SU-DHL-6 (cell line): ENCODE results near the gene TMPRSS9.

ENCODE experiments used
- H2AFZ ChIP-seq: fragments of 200-600 bp; sonication (generic); 2 replicates; pipeline ENCODE4 v1.6.1; 2014; ENCODE audit warnings: low read depth, mild to moderate bottlenecking, moderate library complexity, mixed read lengths, antibody characterized with exemption, low read length; ENCODE audit not compliant: severe bottlenecking
- H3F3A ChIP-seq: fragments of 200-600 bp; shearing (Covaris generic); 2 replicates; pipeline ENCODE4 v1.6.0; 2016; ENCODE audit warnings: antibody characterized with exemption, mild to moderate bottlenecking; ENCODE audit not compliant: insufficient read depth
- H3K27ac ChIP-seq: fragments of 200-600 bp; sonication (generic); 2 replicates; pipeline ENCODE4 v1.5.1; 2016; ENCODE audit warnings: low read depth, mild to moderate bottlenecking, low read length, moderate library complexity, mixed read lengths
- H3K27me3 ChIP-seq: fragments of 200-600 bp; sonication (generic), shearing (Covaris generic); 2 replicates; pipeline ENCODE4 v1.6.0; 2014; ENCODE audit warnings: mild to moderate bottlenecking, low read length
- H3K36me3 ChIP-seq: fragments of 200-600 bp; sonication (generic); 2 replicates; pipeline ENCODE4 v1.6.1; 2014; ENCODE audit warnings: mild to moderate bottlenecking, low read length, mixed read lengths
- H3K4me2 ChIP-seq: fragments of 300-600, 200-600 bp; shearing (Covaris generic), sonication (generic); 2 replicates; pipeline ENCODE4 v1.6.0; 2014; ENCODE audit warnings: low read length, low read depth, mild to moderate bottlenecking; ENCODE audit not compliant: poor library complexity, severe bottlenecking
- H3K4me3 ChIP-seq: fragments of 200-600 bp; sonication (generic); 2 replicates; pipeline ENCODE4 v1.5.1; 2014; ENCODE audit warnings: antibody characterized with exemption, low read length, mild to moderate bottlenecking, mixed read lengths; ENCODE audit not compliant: insufficient read depth, poor library complexity, severe bottlenecking
- H3K79me2 ChIP-seq: fragments of 200-600 bp; sonication (generic); 2 replicates; pipeline ENCODE4 v1.6.1; 2014; ENCODE audit warnings: mild to moderate bottlenecking, low read length, moderate library complexity; ENCODE audit not compliant: insufficient read depth
- H3K9ac ChIP-seq: fragments of 200-600 bp; sonication (generic); 2 replicates; pipeline ENCODE4 v1.7.0; 2014; ENCODE audit warnings: mild to moderate bottlenecking, low read length
- H3K9me2 ChIP-seq: fragments of 200-600 bp; sonication (generic); replicated peaks from 2 replicates; pipeline ENCODE4 v1.6.1; 2014; ENCODE audit warnings: low read length; ENCODE audit not compliant: insufficient read depth
- H3K9me3 ChIP-seq: fragments of 200-600 bp; sonication (generic); 2 replicates; pipeline ENCODE4 v1.6.1; 2014; ENCODE audit warnings: low read length, mixed read lengths; ENCODE audit not compliant: insufficient read depth
- H4K20me1 ChIP-seq: fragments of 200-600 bp; sonication (generic); 2 replicates; pipeline ENCODE4 v1.6.1; 2014; ENCODE audit warnings: low read depth, mild to moderate bottlenecking, antibody characterized with exemption, low read length, moderate library complexity, mixed read lengths
- CTCF ChIP-seq: fragments of 200-600 bp; sonication (generic); IDR thresholded peaks from one replicate; pipeline ENCODE4 v1.5.1; 2017; ENCODE audit warnings: antibody characterized with exemption, mild to moderate bottlenecking, low read length, moderate library complexity; ENCODE audit not compliant: insufficient read depth, poor library complexity, severe bottlenecking
- EZH2phosphoT487 ChIP-seq: fragments of 200-600 bp; sonication (generic), shearing (Covaris generic); conservative IDR thresholded peaks from 2 replicates; pipeline ENCODE4 v1.6.1; 2018; ENCODE audit warnings: mild to moderate bottlenecking, antibody characterized with exemption, low read length, moderate library complexity, mixed read lengths

TMPRSS9 gene

GRCh38 chr19:2474232-2475017 is 114.4 kb downstream of the TMPRSS9 start:
- peak overlapping the region; percentile 80 for H3K9ac ChIP-seq
- H3K4me2 ChIP-seq, result peak overlapping the region; percentile 59
- H3K79me2 ChIP-seq, result peaks cover 18% of the 10 kb centered on the region; the same call in 1 of the 2 replicates
- H3K9me2 ChIP-seq, result no peaks in the 10 kb centered on the region
- H3K4me3 ChIP-seq, result peak overlapping the region; percentile 39
- peak overlapping the region; percentile 79 for H3K27ac ChIP-seq
- no peaks in the 10 kb centered on the region for H3K36me3 ChIP-seq
- H3K27me3 ChIP-seq, result no peaks in the 10 kb centered on the region
- H3K9me3 ChIP-seq, result no peaks in the 10 kb centered on the region
- TF ChIP-seq CTCF, result peak; percentile 90
- TF ChIP-seq EZH2phosphoT487, result no peak
- no peaks in the 10 kb centered on the region for H4K20me1 ChIP-seq
- H2AFZ ChIP-seq, result no peak overlapping the region
- peaks cover 12% of the 10 kb centered on the region for H3F3A ChIP-seq

- Histone ChIP-seq H3F3A (peaks cover 12% of the 10 kb centered on the region), H3K9me3 (no peaks in the 10 kb centered on the region), H3K4me3 (peak overlapping the region; percentile 39), H3K79me2 (peaks cover 18% of the 10 kb centered on the region; the same call in 1 of the 2 replicates), H4K20me1 (no peaks in the 10 kb centered on the region), H3K27ac (peak overlapping the region; percentile 79), H3K4me2 (peak overlapping the region; percentile 59), H3K27me3 (no peaks in the 10 kb centered on the region), H2AFZ (no peak overlapping the region), H3K9me2 (no peaks in the 10 kb centered on the region), H3K9ac (peak overlapping the region; percentile 80), H3K36me3 (no peaks in the 10 kb centered on the region)
- TF ChIP-seq CTCF (no peak), EZH2phosphoT487 (no peak)
Measured at GRCh38 chr19:2475018-2475701, 115.1 kb downstream of the TMPRSS9 start.
